SK-N-DZ (cell line): ENCODE results near the gene BCL2L1. TPM values are rescaled to one million over a fixed set of nuclear protein-coding genes. Genes with fewer than 3 reads are reported as not detected.
"Not testable (repeated sequence)": the region's sequence is repeated elsewhere in the genome, so short reads cannot be mapped to it uniquely, and the experiment has no call there.

Experiments used
- DNase-seq: peaks from one replicate; pipeline ENCODE4 v3.0.0-alpha.2; 2015; ENCODE audit warnings: low spot score
- polyA plus RNA-seq, 2 experiments: library from polyadenylated mRNA; depleted of rRNA; stranded (reverse); fragments of >200 nt; gene quantifications; 2 replicates each; pipeline ENCODE4 v1.2.3, GENCODE V29; 2014

The BCL2L1 gene
- polyA plus RNA-seq (2014; cell fraction: cytosol; rRNA removed), result 78.5 and 86.3 TPM in 2 replicates
- 30.3 and 34.7 TPM in 2 replicates for polyA plus RNA-seq (2014; cell fraction: nucleus; rRNA removed)

GRCh38 chr20:31722257-31723068, at the start of gene BCL2L1:
TSS of gene BCL2L1 (minus strand) at chr20:31722868. CDS start at chr20:31722218, 650 bp downstream.
- peak; percentile 88 for DNase-seq

- DNase-seq, result no peak
These were observed 47.6 kb upstream of the BCL2L1 start for GRCh38 chr20:31770243-31770642.

- no peak for DNase-seq
These were observed 47.0 kb upstream of the BCL2L1 start for GRCh38 chr20:31769681-31770080.

- DNase-seq, result no peak
These were observed 45.1 kb upstream of the BCL2L1 start for GRCh38 chr20:31767805-31768204.

GRCh38 chr20:31764641-31765305, 42.1 kb upstream of the BCL2L1 start:
- DNase-seq, result no peak

GRCh38 chr20:31760519-31761240, 38.0 kb upstream of the BCL2L1 start:
- no peak for DNase-seq

GRCh38 chr20:31759836-31760518, 37.3 kb upstream of the BCL2L1 start:
- DNase-seq, result no peak

- no peak for DNase-seq
These were observed 36.3 kb upstream of the BCL2L1 start for GRCh38 chr20:31758991-31759390.

- no peak for DNase-seq
These were observed 35.9 kb upstream of the BCL2L1 start for GRCh38 chr20:31758521-31758920.

- no peak for DNase-seq
These were observed 34.6 kb upstream of the BCL2L1 start for GRCh38 chr20:31757254-31757653.

- no peak for DNase-seq
These were observed 28.5 kb upstream of the BCL2L1 start for GRCh38 chr20:31751126-31751525.

GRCh38 chr20:31749223-31749622, 26.6 kb upstream of the BCL2L1 start:
- DNase-seq, result no peak

- no peak for DNase-seq
These were observed 25.0 kb upstream of the BCL2L1 start for GRCh38 chr20:31747640-31748039.

- not testable (repeated sequence) for DNase-seq
These were observed 24.4 kb upstream of the BCL2L1 start for GRCh38 chr20:31747028-31747427.

- DNase-seq, result no peak
These were observed 23.6 kb upstream of the BCL2L1 start for GRCh38 chr20:31746068-31746878.

- no peak for DNase-seq
These were observed 18.1 kb upstream of the BCL2L1 start for GRCh38 chr20:31740656-31741323.

GRCh38 chr20:31740208-31740607, 17.5 kb upstream of the BCL2L1 start:
- no peak for DNase-seq

- no peak for DNase-seq
These were observed 16.9 kb upstream of the BCL2L1 start for GRCh38 chr20:31739550-31739977.

GRCh38 chr20:31738729-31739549, 16.3 kb upstream of the BCL2L1 start, which contains the start of gene TPX2:
TSS of gene TPX2 (plus strand) at chr20:31739290. CDS start at chr20:31757477, 18,187 bp downstream.
- peak; percentile 99 for DNase-seq
